Mucosa of descending colon (tissue), 3 donors: ENCODE measurements around the gene FTO. TPM values are rescaled to one million over a fixed set of nuclear protein-coding genes. Genes with fewer than 3 reads are reported as not detected.

Experiments
- ATAC-seq: fragments of 200-7000 bp; cut with Tn5 transposase; one replicate; pipeline ENCODE4 v1.9.1; 2020; ENCODE audit warnings: mild to moderate bottlenecking, moderate library complexity
- DNase-seq, 3 donors: peaks; one replicate each; pipeline ENCODE4 v3.0.0-alpha.2; 2020
- H3K36me3 ChIP-seq: fragments of 200-600 bp; one replicate; pipeline ENCODE4 v1.8.0; 2021; ENCODE audit warnings: low read depth, mild to moderate bottlenecking
- H3K4me1 ChIP-seq: fragments of 200-600 bp; one replicate; pipeline ENCODE4 v1.8.0; 2021; ENCODE audit warnings: low read depth, mild to moderate bottlenecking
- H3K4me3 ChIP-seq: fragments of 200-600 bp; one replicate; pipeline ENCODE4 v1.8.0; 2021; ENCODE audit warnings: mild to moderate bottlenecking
- H3K9me3 ChIP-seq: fragments of 200-600 bp; one replicate; pipeline ENCODE4 v1.8.0; 2021; ENCODE audit warnings: mild to moderate bottlenecking
- intact Hi-C, 2 donors: fragments of 100-400 bp; cut with DNase I in 1 of 2; cut with micrococcal nuclease in 1 of 2; formaldehyde crosslinking; loops; one replicate each; pipeline versions ENCODE4 v1.11.0 to v1.11.1; 2022; cut with DNase I, micrococcal nuclease
- total RNA-seq, 3 donors: library from RNA; stranded (reverse); fragmentation: NEBNext Ultra II Directional in 2 of 3; extraction: Animal tissue kit (Norgen Biotek cat#: 25700) in 2 of 3; gene quantifications; one replicate each; pipeline versions ENCODE4 v1.2.1 to v1.2.4, GENCODE V29; 2021 to 2023
- TF ChIP-seq, protein P1 (sequence below): fragments of 200-600 bp; IDR thresholded peaks from one replicate; pipeline ENCODE4 v1.8.0; 2022; ENCODE audit warnings: antibody characterized with exemption, mild to moderate bottlenecking
- donor health status: DM: no; HTN: no; CAD: no; lungs with moderate emphysema.
- donor health status: DM: no; HTN: no; CAD: no.
- donor health status: DM: no; HTN: yes; CAD: no.

The FTO gene
- total RNA-seq, 3 donors from 2014 or later, result 38.0 to 81.7 (median 39.1) TPM

DNA sequence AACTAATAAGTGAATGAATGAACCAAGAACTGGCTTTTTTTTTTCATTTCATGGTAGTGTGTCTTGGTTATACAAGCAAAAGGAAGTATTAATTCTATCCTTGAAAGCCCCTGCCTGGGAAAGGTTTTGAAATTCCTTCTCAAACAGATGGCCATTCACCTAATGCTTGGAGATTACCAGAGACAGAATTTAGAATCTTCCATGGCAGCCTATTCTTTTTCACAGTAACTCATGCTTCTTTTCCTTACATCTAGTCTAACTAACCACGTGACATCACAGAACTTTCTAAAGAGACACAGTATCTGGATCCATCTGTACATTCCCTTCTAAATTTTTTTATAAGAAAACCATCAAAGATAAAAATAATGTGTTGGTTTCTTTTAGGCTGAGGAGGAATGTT is 151.6 kb downstream of the FTO start:
- DNase-seq (no peak), ATAC-seq (no peak)
- Histone ChIP-seq H3K4me1 (no peaks in the 10 kb centered on the region), H3K9me3 (no peaks in the 10 kb centered on the region), H3K36me3 (no peaks in the 10 kb centered on the region), H3K4me3 (no peak overlapping the region)
- intact Hi-C loops, result no loop called here
- TF ChIP-seq, protein P1, sequence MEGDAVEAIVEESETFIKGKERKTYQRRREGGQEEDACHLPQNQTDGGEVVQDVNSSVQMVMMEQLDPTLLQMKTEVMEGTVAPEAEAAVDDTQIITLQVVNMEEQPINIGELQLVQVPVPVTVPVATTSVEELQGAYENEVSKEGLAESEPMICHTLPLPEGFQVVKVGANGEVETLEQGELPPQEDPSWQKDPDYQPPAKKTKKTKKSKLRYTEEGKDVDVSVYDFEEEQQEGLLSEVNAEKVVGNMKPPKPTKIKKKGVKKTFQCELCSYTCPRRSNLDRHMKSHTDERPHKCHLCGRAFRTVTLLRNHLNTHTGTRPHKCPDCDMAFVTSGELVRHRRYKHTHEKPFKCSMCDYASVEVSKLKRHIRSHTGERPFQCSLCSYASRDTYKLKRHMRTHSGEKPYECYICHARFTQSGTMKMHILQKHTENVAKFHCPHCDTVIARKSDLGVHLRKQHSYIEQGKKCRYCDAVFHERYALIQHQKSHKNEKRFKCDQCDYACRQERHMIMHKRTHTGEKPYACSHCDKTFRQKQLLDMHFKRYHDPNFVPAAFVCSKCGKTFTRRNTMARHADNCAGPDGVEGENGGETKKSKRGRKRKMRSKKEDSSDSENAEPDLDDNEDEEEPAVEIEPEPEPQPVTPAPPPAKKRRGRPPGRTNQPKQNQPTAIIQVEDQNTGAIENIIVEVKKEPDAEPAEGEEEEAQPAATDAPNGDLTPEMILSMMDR, result no peak

DNA sequence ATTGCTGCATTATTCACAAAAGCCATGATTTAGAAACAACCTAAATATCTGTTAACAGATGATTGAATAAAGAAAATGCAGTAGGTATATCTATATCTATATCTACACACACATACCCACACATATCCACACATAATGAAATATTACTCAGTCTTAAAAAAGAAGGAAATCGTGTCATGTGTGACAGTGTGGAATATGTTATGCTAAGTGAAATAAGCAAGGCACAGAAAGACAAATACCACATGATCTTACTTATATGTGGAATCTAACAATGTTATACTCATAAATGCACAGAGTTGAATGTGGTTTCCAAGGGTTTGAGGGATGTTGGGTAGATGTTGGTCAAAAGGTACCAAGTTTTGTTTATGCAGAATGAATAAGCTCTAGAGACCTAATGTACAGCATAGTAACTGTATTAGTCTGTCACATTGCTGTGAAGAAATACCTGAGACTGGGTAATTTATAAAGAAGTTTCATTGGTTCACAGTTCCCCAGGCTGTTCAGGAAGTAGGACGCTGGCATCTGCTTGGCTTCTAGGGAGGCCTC is 156.1 kb downstream of the FTO start:
- intact Hi-C loops, result no loop called here
- Histone ChIP-seq H3K4me1 (no peaks in the 10 kb centered on the region), H3K9me3 (no peaks in the 10 kb centered on the region), H3K4me3 (no peak overlapping the region), H3K36me3 (no peaks in the 10 kb centered on the region)
- ATAC-seq (no peak), DNase-seq (no peak)
- TF ChIP-seq, protein P1, result no peak

DNA sequence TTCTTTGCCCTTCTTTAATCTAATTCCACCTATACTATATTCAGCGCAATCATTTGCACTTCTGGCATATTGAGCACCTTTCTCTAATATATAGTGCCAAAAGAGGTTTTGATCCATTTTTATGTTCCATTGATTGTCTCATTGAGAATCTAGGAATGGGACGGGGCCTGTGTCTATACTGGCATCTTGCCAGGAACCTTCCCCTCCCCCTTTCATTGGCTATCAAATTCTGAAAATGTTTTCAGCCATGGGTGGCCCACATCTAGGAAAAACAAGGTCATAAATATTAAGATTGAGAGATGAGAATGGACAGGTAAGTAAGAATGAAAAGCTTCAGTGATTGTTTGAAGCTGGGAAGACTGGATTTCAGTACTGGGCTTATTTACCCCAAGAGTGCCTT is 159.9 kb downstream of the FTO start:
- Histone ChIP-seq H3K4me3 (no peak overlapping the region), H3K4me1 (no peaks in the 10 kb centered on the region), H3K36me3 (no peaks in the 10 kb centered on the region), H3K9me3 (no peaks in the 10 kb centered on the region)
- intact Hi-C loops, result no loop called here
- DNase-seq (no peak), ATAC-seq (no peak)
- TF ChIP-seq, protein P1, result no peak

DNA sequence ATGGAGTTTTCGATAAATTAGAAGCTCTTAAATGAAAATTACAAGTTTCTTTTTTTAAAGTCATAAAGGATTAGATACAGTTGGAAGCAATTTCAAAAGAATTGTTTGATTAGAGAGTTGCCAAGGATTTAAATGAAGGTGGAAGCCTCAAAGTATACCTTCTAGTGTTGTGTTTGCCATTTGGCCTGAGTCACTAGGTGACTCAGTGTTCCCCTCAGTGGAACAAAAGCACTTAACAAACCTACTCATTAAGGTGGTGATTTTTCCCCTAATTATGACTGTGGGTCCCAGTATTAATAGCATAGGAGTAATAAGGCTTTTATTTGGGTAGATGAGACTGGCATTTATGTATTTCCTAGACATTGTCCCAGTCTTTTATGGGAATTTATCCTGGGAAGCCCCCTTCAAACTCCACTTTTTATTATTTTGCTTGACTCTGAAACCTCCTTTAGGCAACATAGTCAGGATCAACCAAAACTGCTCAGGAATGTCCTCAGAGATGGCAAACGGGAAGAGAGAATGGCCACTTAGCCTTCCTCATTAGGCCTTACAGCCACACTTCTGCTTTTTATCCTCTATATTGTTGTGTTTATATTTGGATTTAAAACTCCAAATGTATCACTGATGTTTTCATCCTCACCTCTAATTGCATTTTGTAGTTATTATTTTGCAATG is 161.0 kb downstream of the FTO start:
- TF ChIP-seq, protein P1, result no peak
- no peak for ATAC-seq
- no peaks in the 10 kb centered on the region for H3K36me3 ChIP-seq
- H3K4me1 ChIP-seq, result no peaks in the 10 kb centered on the region
- H3K4me3 ChIP-seq, result no peak overlapping the region
- no peak for DNase-seq
- H3K9me3 ChIP-seq, result no peaks in the 10 kb centered on the region
- intact Hi-C loops, result no loop called here

DNA sequence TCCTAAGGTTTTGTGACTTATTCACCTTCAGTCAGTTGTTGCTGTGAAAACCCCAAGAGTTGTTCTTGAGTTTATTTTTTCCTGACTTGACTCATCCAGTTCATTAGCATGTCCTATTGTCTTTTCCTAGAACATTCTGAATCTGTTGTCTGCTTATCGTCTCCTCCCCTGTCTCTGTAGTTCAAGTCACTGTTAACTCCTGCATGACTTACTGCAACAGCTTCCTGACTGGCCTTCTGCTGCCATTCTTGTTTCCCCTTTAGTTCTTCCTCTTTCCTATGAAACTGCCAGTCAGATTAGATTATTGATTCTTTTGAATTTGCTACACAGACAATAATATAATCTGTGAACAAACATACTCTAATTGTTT is 161.5 kb downstream of the FTO start:
- intact Hi-C loops, result no loop called here
- no peak for ATAC-seq
- DNase-seq, result no peak
- H3K9me3 ChIP-seq, result no peaks in the 10 kb centered on the region
- TF ChIP-seq, protein P1, result no peak
- H3K36me3 ChIP-seq, result no peaks in the 10 kb centered on the region
- H3K4me3 ChIP-seq, result no peak overlapping the region
- no peaks in the 10 kb centered on the region for H3K4me1 ChIP-seq
